ENCODE measurements around the gene TAGAP.

Gene TAGAP

DNA sequence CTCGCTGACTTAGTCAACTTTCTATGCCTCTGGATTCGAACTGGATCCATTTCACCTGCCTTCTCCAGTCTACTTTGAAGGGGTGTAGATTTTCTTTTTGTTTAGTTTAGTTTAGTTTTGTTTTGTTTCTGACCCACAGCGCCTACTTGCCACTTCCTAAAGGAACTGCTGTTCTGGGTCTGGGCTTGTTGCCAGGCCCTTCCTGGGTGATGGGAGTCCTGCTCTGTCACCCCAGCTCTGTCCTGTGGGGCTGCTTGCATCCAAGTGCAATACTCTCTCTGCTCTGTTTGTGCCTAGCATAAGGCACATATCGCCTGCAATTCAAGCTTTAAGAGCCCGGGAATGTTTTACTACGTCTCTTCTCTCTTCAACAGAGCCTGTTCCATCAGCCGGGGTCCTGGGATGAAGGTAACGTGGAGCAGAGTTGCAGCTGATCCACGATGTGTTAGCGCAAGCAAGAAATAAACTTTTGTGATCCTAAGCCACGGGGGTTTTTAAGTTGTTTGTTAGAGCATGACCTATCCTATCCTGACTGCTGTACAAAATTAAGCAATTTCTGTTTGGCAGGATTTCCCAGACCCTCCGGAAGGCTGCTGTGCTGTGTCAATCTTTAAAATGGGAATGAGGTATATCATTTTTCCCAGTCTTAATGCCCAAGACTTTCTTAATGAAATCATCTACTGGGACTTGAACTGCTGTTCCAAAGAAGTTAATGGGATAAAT is 30.9 kb upstream of the TAGAP start:
- Histone ChIP-seq H3K27ac (no peak overlapping the region), H3K4me3 (no peak overlapping the region), H3K4me1 (no peaks in the 10 kb centered on the region), H3K36me3 (no peaks in the 10 kb centered on the region), H3K9me3 (no peaks in the 10 kb centered on the region), H3K27me3 (peaks cover 0 to 29% of the 10 kb centered on the region in 2 donors)
- TF ChIP-seq, protein P1, sequence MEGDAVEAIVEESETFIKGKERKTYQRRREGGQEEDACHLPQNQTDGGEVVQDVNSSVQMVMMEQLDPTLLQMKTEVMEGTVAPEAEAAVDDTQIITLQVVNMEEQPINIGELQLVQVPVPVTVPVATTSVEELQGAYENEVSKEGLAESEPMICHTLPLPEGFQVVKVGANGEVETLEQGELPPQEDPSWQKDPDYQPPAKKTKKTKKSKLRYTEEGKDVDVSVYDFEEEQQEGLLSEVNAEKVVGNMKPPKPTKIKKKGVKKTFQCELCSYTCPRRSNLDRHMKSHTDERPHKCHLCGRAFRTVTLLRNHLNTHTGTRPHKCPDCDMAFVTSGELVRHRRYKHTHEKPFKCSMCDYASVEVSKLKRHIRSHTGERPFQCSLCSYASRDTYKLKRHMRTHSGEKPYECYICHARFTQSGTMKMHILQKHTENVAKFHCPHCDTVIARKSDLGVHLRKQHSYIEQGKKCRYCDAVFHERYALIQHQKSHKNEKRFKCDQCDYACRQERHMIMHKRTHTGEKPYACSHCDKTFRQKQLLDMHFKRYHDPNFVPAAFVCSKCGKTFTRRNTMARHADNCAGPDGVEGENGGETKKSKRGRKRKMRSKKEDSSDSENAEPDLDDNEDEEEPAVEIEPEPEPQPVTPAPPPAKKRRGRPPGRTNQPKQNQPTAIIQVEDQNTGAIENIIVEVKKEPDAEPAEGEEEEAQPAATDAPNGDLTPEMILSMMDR (IDR thresholded peaks at IDR 0.05): no peak
- peak in 1 of 2 donors; percentile 40 for DNase-seq
- intact Hi-C loops (cut with DNase I; ENCODE audit: low total_unique reads): no loop called here

DNA sequence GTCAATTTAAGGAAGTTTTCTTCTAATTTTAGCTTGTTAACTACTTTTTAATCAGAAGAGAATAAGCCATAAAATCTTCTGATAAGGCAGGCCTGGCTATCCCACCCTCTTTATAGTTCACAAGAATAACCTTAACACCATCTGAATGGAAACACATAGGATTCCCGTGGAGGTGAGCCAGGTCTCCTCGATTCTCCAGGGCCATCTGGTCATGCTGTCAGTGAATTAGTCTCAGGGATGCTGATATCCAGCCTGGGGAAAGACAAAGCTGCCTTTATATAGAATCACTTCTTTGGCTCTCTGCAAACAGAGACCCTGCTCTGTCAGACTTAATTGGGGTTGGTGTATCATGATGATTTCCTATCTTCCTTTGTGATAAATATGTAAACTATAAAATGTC is 30.1 kb upstream of the TAGAP start:
- Histone ChIP-seq H3K4me1 (no peaks in the 10 kb centered on the region), H3K27me3 (peaks cover 0 to 29% of the 10 kb centered on the region in 2 donors), H3K9me3 (no peaks in the 10 kb centered on the region), H3K27ac (no peak overlapping the region), H3K36me3 (no peaks in the 10 kb centered on the region), H3K4me3 (no peak overlapping the region)
- DNase-seq: no peak
- intact Hi-C loops (cut with DNase I; ENCODE audit: low total_unique reads): no loop called here
- TF ChIP-seq, protein P1 (IDR thresholded peaks at IDR 0.05): no peak

DNA sequence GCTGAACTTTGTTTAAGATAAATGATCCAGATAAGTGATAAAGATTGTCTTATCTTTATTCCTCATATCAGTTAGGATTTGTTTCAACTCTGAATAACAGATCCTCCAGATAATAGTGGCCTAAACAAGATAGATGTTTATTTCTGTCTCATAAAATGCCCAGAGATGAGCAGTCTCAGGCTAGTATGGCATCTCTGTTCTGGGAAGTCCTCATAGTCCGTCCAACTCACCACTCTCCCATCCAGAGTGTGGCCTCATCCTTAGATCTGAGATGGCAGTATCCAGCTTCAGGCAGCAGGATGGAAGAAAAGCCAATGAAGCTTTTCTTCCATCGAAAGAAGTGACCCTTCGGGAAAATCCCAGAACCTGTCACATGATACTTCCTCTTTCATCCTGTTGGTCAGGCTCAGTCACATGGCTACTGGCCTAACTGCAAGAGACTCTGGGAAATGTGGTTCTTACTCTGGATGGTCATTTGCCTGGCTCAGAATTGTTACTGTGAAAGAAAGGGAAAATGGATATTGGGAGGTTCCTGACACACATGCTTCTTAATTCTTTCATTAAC is 29.4 kb upstream of the TAGAP start:
- no peak overlapping the region for H3K4me3 ChIP-seq
- H3K36me3 ChIP-seq: no peaks in the 10 kb centered on the region
- peaks cover 0 to 32% of the 10 kb centered on the region in 2 donors for H3K27me3 ChIP-seq
- H3K27ac ChIP-seq: no peak overlapping the region
- intact Hi-C loops (cut with DNase I; ENCODE audit: low total_unique reads): no loop called here
- H3K9me3 ChIP-seq: no peaks in the 10 kb centered on the region
- DNase-seq: no peak
- no peaks in the 10 kb centered on the region for H3K4me1 ChIP-seq
- TF ChIP-seq, protein P1 (IDR thresholded peaks at IDR 0.05): no peak

DNA sequence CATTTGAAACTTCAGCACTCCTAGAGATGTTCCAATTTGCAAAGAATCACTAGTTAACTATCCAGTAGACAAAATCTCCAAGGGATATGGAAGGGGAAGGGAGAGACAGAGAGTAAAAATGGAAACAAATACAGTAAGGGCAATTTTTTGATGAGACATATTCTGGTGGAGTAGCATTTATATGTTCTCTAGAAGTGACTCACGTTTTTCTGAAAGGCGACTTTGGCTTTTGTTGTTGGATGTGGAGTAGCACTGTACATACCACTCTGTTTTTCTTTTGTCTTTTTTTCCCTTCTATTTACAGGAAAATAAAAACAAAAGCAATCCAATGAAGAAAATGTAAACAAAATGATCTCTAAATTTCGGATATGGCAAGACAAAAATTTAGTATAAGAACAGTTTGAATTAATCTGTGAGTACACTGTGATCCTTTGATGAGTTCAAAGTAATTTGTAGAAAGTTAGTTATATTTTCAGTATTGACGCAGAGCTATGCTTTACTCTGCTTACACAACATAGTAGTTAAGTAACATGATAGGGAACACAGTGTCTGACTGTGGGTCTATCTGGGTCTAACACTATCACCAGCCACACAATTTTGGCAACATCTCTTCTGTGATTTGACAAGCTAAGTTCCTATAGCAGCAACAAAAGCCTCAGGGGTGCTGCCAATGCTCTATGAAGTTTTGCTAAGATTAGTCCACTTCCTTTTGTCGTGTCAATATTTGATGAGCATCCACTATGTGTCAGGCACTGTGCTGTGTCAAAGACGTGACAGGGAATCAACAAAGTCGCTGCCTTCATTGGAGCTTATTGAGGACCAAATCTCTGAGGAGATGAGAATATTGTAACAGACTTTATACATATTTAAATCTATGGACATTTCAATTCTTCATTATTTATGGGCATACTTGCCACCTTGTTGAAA is 27.3 kb upstream of the TAGAP start:
- no peak for DNase-seq
- intact Hi-C loops (cut with DNase I; ENCODE audit: low total_unique reads): no loop called here
- peaks cover 0 to 34% of the 10 kb centered on the region in 2 donors for H3K27me3 ChIP-seq
- H3K4me1 ChIP-seq: no peaks in the 10 kb centered on the region
- TF ChIP-seq, protein P1 (IDR thresholded peaks at IDR 0.05): no peak
- H3K4me3 ChIP-seq: no peak overlapping the region
- H3K27ac ChIP-seq: no peak overlapping the region
- no peaks in the 10 kb centered on the region for H3K36me3 ChIP-seq
- H3K9me3 ChIP-seq: no peaks in the 10 kb centered on the region

DNA sequence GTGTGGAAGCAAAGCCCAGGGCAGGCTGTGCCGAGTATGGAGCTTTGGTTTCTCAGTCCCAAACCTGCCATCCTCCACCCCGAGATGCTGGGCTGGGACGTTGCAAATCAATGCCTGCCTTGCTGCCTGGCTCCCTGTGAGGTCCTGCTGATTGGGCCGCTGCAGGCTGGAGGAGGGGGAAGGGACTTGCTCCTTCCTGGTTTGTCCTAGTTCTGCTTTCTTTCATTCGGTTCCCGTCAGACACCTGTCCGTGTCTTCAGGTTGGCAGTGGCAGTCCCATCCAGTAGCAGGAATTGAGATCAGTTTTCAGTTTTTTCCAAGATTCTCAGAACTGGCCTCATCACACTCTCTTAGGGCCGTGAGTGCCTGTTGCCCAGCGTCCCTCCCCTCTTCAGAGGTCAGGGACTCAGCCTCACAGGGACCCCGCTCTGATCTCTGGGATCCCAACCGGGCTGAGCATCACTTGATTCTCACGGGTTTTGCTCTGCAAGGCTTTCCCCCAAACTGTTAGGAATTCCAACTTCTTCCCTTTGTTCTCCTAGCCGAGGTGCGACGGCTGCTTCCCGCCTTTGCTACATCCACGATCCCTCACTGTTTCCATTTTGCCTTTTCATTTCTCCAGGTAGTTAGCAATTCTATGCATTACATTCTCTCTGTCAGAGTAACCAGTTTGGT is 24.2 kb upstream of the TAGAP start:
- Histone ChIP-seq H3K36me3 (no peaks in the 10 kb centered on the region), H3K27ac (no peak overlapping the region), H3K27me3 (peaks cover 0 to 17% of the 10 kb centered on the region in 2 donors), H3K9me3 (no peaks in the 10 kb centered on the region), H3K4me3 (no peak overlapping the region), H3K4me1 (no peaks in the 10 kb centered on the region)
- no peak for DNase-seq
- intact Hi-C loops (cut with DNase I; ENCODE audit: low total_unique reads): no loop called here
- TF ChIP-seq, protein P1 (IDR thresholded peaks at IDR 0.05): no peak
